AG04450 (cell line): Measurements from ENCODE around the gene OR6C76. TPM values are rescaled to one million over a fixed set of nuclear protein-coding genes. Genes with fewer than 3 reads are reported as not detected.

ENCODE experiments used
- CTCF ChIA-PET: fragments of 300-600, 350-600 bp; formaldehyde crosslinking; extraction: SDS; loops from one replicate; lab custom pipeline; 2022; ENCODE audit warnings: antibody characterized with exemption, inconsistent platforms; lab: Charles Lee
- POLR2A ChIA-PET: fragments of 350-600 bp; formaldehyde crosslinking; extraction: SDS; loops from one replicate; lab custom pipeline; 2021; ENCODE audit warnings: antibody characterized with exemption, inconsistent platforms; lab: Yijun Ruan, JAX
- DNase-seq: peaks from one replicate; pipeline ENCODE4 v3.0.0-alpha.2; 2011; ENCODE audit warnings: low read depth, low spot score
- H3K27ac ChIP-seq: one replicate; pipeline ENCODE4 v1.5.1; 2012; ENCODE audit warnings: low read depth, low read length, control low read depth
- H3K27me3 ChIP-seq: one replicate; pipeline ENCODE4 v1.6.0; 2012; ENCODE audit warnings: low read length; ENCODE audit not compliant: control insufficient read depth, insufficient read depth
- H3K4me3 ChIP-seq: 2 replicates; pipeline ENCODE4 v1.5.1; 2011; ENCODE audit warnings: mild to moderate bottlenecking, low read depth, low read length, control low read depth
- H3K9me3 ChIP-seq: 2 replicates; pipeline ENCODE4 v1.5.1; 2012; ENCODE audit warnings: low read length; ENCODE audit not compliant: control insufficient read depth, insufficient read depth
- polyA minus RNA-seq: library from RNA; depleted of rRNA, polyadenylated mRNA; stranded (reverse); fragments of >200 nt; gene quantifications from 2 replicates; pipeline ENCODE4 v1.2.3, GENCODE V29; 2011; rRNA and poly(A)+ RNA removed
- polyA plus RNA-seq: library from polyadenylated mRNA; depleted of rRNA; stranded (reverse); fragments of >200 nt; gene quantifications from 2 replicates; pipeline ENCODE4 v1.2.3, GENCODE V29; 2011; rRNA removed
- TF ChIP-seq, protein P1 (sequence below): IDR thresholded peaks from 2 replicates; pipeline ENCODE4 v1.5.1; 2011; ENCODE audit warnings: low read depth, low read length, control low read depth, inconsistent platforms

Gene OR6C76
- polyA plus RNA-seq: not detected in 2 replicates
- not detected in 2 replicates for polyA minus RNA-seq

DNA sequence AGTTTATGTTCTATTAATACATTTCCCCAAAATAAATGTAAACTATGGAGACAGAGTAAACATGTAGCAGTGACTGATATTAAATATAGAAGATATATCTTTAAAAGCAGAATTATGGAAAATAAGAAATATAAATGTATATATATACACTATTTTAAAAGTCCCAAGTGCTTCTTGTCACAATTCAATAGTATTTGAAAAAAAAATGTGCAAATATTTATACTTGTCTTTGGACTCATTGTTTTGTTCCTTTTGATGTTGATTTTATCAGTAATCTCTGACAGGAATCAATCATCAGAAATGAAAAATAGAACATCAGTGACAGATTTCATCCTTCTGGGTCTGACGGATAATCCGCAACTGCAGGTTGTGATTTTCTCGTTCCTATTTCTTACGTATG lies at the start of gene OR6C76:
Gene OR6C76, plus strand, starts transcription at position 301 of the 400 bp plus-strand sequence. Its CDS starts 0 bp downstream, at position 301.
- ChIA-PET POLR2A (no interaction called here), CTCF (interaction anchor here (1.5 kb wide), 1 partner anchor 230 kb away, joined by 3 read pairs; no protein-coding TSS in a partner anchor)
- Histone ChIP-seq H3K27ac (no peak within 1 kb of the TSS), H3K9me3 (no peaks in the 10 kb centered on the region), H3K4me3 (no peak within 1 kb of the TSS), H3K27me3 (no peaks in the 10 kb centered on the region)
- TF ChIP-seq, protein P1, sequence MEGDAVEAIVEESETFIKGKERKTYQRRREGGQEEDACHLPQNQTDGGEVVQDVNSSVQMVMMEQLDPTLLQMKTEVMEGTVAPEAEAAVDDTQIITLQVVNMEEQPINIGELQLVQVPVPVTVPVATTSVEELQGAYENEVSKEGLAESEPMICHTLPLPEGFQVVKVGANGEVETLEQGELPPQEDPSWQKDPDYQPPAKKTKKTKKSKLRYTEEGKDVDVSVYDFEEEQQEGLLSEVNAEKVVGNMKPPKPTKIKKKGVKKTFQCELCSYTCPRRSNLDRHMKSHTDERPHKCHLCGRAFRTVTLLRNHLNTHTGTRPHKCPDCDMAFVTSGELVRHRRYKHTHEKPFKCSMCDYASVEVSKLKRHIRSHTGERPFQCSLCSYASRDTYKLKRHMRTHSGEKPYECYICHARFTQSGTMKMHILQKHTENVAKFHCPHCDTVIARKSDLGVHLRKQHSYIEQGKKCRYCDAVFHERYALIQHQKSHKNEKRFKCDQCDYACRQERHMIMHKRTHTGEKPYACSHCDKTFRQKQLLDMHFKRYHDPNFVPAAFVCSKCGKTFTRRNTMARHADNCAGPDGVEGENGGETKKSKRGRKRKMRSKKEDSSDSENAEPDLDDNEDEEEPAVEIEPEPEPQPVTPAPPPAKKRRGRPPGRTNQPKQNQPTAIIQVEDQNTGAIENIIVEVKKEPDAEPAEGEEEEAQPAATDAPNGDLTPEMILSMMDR: no peak
- DNase-seq: no peak

DNA sequence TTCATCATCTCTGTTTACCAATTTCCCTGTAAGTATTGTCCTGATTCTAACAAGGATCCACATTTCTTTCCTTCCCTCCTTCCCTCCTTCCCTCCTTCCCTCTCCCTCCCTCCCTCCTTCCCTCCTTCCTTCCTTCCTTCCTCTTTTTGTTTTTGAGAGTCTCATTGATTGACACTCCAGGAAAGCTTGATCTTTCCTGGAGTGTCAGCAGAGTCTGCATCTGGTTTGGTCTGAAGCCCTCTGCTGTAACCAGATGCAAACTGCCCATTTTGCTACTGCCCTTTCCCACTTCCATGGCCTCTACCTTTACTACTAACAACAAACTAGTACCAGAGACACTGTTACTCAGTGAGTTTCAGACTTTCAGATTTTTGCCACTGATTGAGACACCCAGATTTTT lies 40.2 kb upstream of the OR6C76 start:
- TF ChIP-seq, protein P1: no peak
- Histone ChIP-seq H3K4me3 (no peak overlapping the region), H3K27me3 (peaks cover 2% of the 10 kb centered on the region), H3K27ac (no peak overlapping the region), H3K9me3 (no peaks in the 10 kb centered on the region)
- ChIA-PET POLR2A (no interaction called here), CTCF (no interaction called here)
- DNase-seq: no peak

DNA sequence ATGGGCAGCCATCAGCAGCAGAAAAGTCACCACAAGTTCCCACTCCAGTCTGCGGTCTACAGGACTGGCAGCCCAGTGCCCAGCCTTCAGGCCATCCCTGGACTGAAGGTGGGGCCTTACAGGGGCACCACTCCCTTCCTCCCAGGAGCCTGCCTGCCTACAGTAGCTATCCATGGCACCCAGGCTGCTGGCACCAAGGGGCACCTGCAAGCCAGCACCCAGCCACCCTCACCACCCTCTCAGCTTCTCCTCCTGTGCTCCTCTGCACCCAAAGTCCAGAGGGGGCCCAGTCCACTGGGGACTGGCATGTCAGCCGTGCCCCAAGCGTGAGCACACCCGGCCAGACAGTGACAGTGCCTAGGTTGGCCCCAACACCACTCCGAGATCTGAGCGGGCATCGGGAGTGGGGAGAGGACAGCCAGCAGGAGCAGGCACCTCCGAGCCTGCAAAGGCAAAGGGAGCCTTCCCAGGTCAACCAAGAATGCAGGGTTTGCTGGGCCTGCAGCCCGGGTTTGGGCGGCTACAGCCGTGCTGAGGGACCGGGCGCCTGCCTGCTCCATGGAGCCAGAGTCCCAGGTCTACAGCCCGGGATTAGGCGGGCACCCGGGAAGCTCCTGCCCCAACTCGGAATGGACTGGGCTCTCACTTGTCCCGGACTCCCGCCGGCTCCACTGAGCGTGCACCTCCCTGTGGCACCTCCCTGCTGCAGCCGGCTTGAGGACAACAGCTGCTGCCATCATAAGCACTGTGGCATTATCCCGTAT lies 33.8 kb upstream of the OR6C76 start:
- CTCF ChIA-PET: no interaction called here
- Histone ChIP-seq H3K9me3 (peaks cover 4% of the 10 kb centered on the region; the same call in 1 of the 2 replicates), H3K27me3 (no peaks in the 10 kb centered on the region), H3K27ac (no peak overlapping the region), H3K4me3 (no peak overlapping the region)
- DNase-seq: no peak
- TF ChIP-seq, protein P1: no peak
- POLR2A ChIA-PET: no interaction called here

DNA sequence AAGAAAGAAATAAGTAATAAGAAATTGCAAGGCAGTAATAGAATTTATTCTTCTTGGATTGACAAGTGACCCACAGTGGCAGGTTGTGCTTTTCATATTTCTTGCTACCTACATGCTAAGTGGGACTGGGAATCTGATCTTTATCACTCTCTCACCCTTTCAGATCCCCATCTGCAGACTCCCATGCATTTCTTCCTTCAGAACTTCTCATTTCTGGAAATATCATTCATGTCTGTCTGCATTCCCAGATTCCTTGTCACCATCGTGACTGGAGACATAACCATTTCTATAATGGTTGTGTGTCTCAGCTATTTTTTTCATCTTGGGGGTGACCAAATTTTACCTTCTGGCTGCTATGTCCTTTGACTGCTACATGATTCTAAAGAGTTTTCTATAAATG lies 29.7 kb upstream of the OR6C76 start:
- Histone ChIP-seq H3K27ac (no peak overlapping the region), H3K4me3 (no peak overlapping the region), H3K9me3 (peaks cover 4% of the 10 kb centered on the region; the same call in 1 of the 2 replicates), H3K27me3 (no peaks in the 10 kb centered on the region)
- ChIA-PET CTCF (no interaction called here), POLR2A (no interaction called here)
- DNase-seq: no peak
- TF ChIP-seq, protein P1: no peak

DNA sequence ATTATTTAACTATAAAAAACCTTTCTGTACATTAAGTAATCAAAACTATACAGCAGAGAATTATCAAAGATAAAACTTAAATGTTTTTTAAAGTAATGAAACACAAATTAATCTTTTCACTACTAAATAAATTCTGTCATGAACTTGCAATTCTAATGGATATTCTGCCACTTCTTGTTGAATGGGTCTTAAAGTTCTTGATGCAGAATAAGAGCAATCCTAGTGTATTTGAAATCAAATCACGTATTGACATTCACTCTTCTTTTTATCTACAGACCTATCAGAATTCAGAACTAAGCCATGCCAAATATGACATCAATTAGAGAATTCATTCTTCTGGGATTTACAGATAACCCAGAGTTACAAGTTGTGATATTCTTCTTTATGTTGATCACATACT lies 25.8 kb upstream of the OR6C76 start, which contains the start of gene OR6C65:
Gene OR6C65, plus strand, starts transcription at position 301 of the 400 bp plus-strand sequence. Its CDS starts 0 bp downstream, at position 301.
- DNase-seq: no peak
- CTCF ChIA-PET: no interaction called here
- TF ChIP-seq, protein P1: no peak

More for the DNA sequence above, 25.8 kb upstream of the OR6C76 start, which contains the start of gene OR6C65:
- H3K27ac ChIP-seq: no peak within 1 kb of the TSS
- H3K27me3 ChIP-seq: no peaks in the 10 kb centered on the region
- H3K4me3 ChIP-seq: no peak within 1 kb of the TSS
- POLR2A ChIA-PET: no interaction called here
- H3K9me3 ChIP-seq: no peaks in the 10 kb centered on the region
